OCI-LY1 (cell line): ENCODE measurements around the gene CHSY1.

ENCODE experiments used
- H2AFZ ChIP-seq: fragments of 200-600 bp; sonication (generic), shearing (Covaris generic); 2 replicates; pipeline ENCODE4 v1.6.0; 2014; ENCODE audit warnings: antibody characterized with exemption, mild to moderate bottlenecking, low read length
- H3F3A ChIP-seq: fragments of 200-600 bp; sonication (generic), shearing (Covaris generic); 2 replicates; pipeline ENCODE4 v1.6.0; 2014; ENCODE audit warnings: mild to moderate bottlenecking, antibody characterized with exemption, low read length, moderate library complexity; ENCODE audit not compliant: insufficient read depth
- H3K27ac ChIP-seq: fragments of 200-600 bp; sonication (generic); 2 replicates; pipeline ENCODE4 v1.5.1; 2014; ENCODE audit warnings: low read length, mixed run types, mild to moderate bottlenecking, low read depth; ENCODE audit not compliant: poor library complexity, severe bottlenecking
- H3K27me3 ChIP-seq: fragments of 200-600 bp; sonication (generic); 2 replicates; pipeline ENCODE4 v1.6.0; 2014; ENCODE audit warnings: antibody characterized with exemption, mild to moderate bottlenecking, low read length, moderate library complexity; ENCODE audit not compliant: insufficient read depth
- H3K36me3 ChIP-seq: fragments of 200-600 bp; sonication (generic); 2 replicates; pipeline ENCODE4 v1.6.1; 2014; ENCODE audit warnings: mild to moderate bottlenecking, antibody characterized with exemption, low read length, moderate library complexity, mixed read lengths; ENCODE audit not compliant: insufficient read depth
- H3K4me1 ChIP-seq: fragments of 200-600 bp; sonication (generic); 2 replicates; pipeline ENCODE4 v1.5.1; 2014; ENCODE audit warnings: mild to moderate bottlenecking, low read length, moderate library complexity; ENCODE audit not compliant: insufficient read depth, severe bottlenecking
- H3K4me2 ChIP-seq: fragments of 200-600 bp; sonication (generic), shearing (Covaris generic); 2 replicates; pipeline ENCODE4 v1.6.1; 2014; ENCODE audit warnings: low read length
- H3K4me3 ChIP-seq: fragments of 200-600 bp; sonication (generic); 2 replicates; pipeline ENCODE4 v1.5.1; 2014; ENCODE audit warnings: low read length, low read depth, mild to moderate bottlenecking, mixed read lengths; ENCODE audit not compliant: poor library complexity, severe bottlenecking
- H3K79me2 ChIP-seq: fragments of 200-600 bp; shearing (Covaris generic); 2 replicates; pipeline ENCODE4 v1.6.1; 2016; ENCODE audit warnings: mixed run types, low read length, mixed read lengths; ENCODE audit not compliant: insufficient read depth
- H3K9ac ChIP-seq: fragments of 200-600 bp; sonication (generic), shearing (Covaris generic); 2 replicates; pipeline ENCODE4 v1.6.1; 2014; ENCODE audit warnings: mild to moderate bottlenecking, low read length, mixed read lengths
- H3K9me2 ChIP-seq: fragments of 200-600 bp; sonication (generic), shearing (Covaris generic); 2 replicates; pipeline ENCODE4 v1.6.1; 2014; ENCODE audit warnings: low read depth, mild to moderate bottlenecking, low read length, mixed read lengths
- H3K9me3 ChIP-seq: fragments of 200-600 bp; shearing (Covaris generic); 2 replicates; pipeline ENCODE4 v1.6.1; 2014; ENCODE audit warnings: low read length, mixed read lengths
- H4K20me1 ChIP-seq: fragments of 200-600 bp; sonication (generic), shearing (Covaris generic); 2 replicates; pipeline ENCODE4 v1.6.0; 2016; ENCODE audit warnings: mild to moderate bottlenecking, low read length; ENCODE audit not compliant: insufficient read depth
- CTCF ChIP-seq: fragments of 200-600 bp; sonication (generic), shearing (Covaris generic); IDR thresholded peaks from 2 replicates; pipeline ENCODE4 v1.5.1; 2017; ENCODE audit warnings: mild to moderate bottlenecking, antibody characterized with exemption, low read length, moderate library complexity, mixed read lengths
- EZH2 ChIP-seq: fragments of 200-600 bp; sonication (generic), shearing (Covaris generic); IDR thresholded peaks from 2 replicates; pipeline ENCODE4 v1.8.0; 2017; ENCODE audit warnings: borderline replicate concordance, mixed run types, mild to moderate bottlenecking, antibody characterized with exemption, low read length, moderate library complexity, mixed read lengths

The CHSY1 gene

GRCh38 chr15:101198031-101198575 is 53.7 kb downstream of the CHSY1 start:
- H3K9me3 ChIP-seq: no peaks in the 10 kb centered on the region
- H3F3A ChIP-seq: no peaks in the 10 kb centered on the region
- H3K4me3 ChIP-seq: no peak overlapping the region
- H3K27me3 ChIP-seq: no peaks in the 10 kb centered on the region
- no peaks in the 10 kb centered on the region for H3K79me2 ChIP-seq
- no peaks in the 10 kb centered on the region for H3K9me2 ChIP-seq
- H3K36me3 ChIP-seq: no peaks in the 10 kb centered on the region; the same call in 1 of the 2 replicates
- H3K9ac ChIP-seq: no peak overlapping the region
- no peaks in the 10 kb centered on the region for H4K20me1 ChIP-seq
- no peak overlapping the region for H2AFZ ChIP-seq
- no peaks in the 10 kb centered on the region for H3K4me1 ChIP-seq
- H3K4me2 ChIP-seq: no peak overlapping the region
- no peak overlapping the region for H3K27ac ChIP-seq
- no peak for TF ChIP-seq CTCF
- no peak for TF ChIP-seq EZH2

- Histone ChIP-seq H4K20me1 (no peaks in the 10 kb centered on the region), H3K9me3 (no peaks in the 10 kb centered on the region), H3K4me2 (no peak overlapping the region), H3K4me3 (no peak overlapping the region), H3K9ac (no peak overlapping the region), H3F3A (no peaks in the 10 kb centered on the region), H3K4me1 (no peaks in the 10 kb centered on the region), H3K36me3 (no peaks in the 10 kb centered on the region; the same call in 1 of the 2 replicates), H3K9me2 (no peaks in the 10 kb centered on the region), H3K27me3 (no peaks in the 10 kb centered on the region), H2AFZ (no peak overlapping the region), H3K79me2 (no peaks in the 10 kb centered on the region), H3K27ac (no peak overlapping the region)
- TF ChIP-seq EZH2 (no peak), CTCF (no peak)
These were observed 57.2 kb downstream of the CHSY1 start for GRCh38 chr15:101194546-101195125.

GRCh38 chr15:101193806-101194545 is 57.9 kb downstream of the CHSY1 start:
- TF ChIP-seq EZH2: no peak
- TF ChIP-seq CTCF: no peak
- Histone ChIP-seq H4K20me1 (no peaks in the 10 kb centered on the region), H3K9ac (no peak overlapping the region), H3K9me2 (no peaks in the 10 kb centered on the region), H3K27me3 (no peaks in the 10 kb centered on the region), H3K4me2 (no peak overlapping the region), H3K36me3 (no peaks in the 10 kb centered on the region; the same call in 1 of the 2 replicates), H3K27ac (no peak overlapping the region), H3K79me2 (no peaks in the 10 kb centered on the region), H3K9me3 (no peaks in the 10 kb centered on the region), H3F3A (no peaks in the 10 kb centered on the region), H3K4me1 (no peaks in the 10 kb centered on the region), H3K4me3 (no peak overlapping the region), H2AFZ (no peak overlapping the region)
